ENCODE data around the gene MAU2. TPM values are rescaled to one million over a fixed set of nuclear protein-coding genes. Genes with fewer than 3 reads are reported as not detected.

Gene MAU2
- total RNA-seq, 1 donor from 2014 or later = 98.5 TPM

DNA sequence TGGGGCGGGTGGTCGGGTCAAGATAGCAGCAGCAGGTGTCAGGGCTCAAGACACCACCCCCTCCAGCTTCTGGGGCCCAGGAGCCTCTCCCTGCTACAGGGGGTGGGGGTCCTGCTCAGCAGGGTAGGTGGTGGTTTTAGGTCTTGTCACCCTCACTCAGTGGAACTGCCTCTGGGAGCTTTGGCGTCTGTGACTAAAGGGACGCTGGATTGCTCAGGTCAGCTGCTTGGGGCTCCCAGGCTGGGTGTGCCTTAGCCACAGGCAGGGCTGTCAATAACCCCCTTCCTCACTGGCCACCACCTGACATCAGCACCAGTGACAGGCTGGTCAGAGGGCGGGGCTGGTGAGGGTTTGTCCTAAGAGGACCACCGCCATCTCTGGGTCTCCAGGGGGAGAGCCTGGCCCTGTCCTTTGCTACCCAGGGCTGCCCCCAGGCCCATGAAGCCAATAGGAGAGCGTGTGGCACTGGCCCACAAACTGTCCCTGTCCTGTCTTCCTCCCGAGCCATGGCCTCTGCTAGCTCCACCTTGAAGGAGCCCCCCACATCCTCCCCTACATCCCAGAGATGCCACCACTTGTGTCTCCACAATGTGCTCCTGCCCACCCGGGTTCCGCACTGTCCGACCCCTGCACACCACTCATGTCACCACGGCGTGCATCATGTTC, 36.4 kb downstream of the MAU2 start:
- Mint-ChIP-seq H3K36me3 (ENCODE audit: insufficient read depth) (peaks cover 6% of the 10 kb centered on the region), H3K4me3 (ENCODE audit: low read depth) (no peak overlapping the region), H3K27me3 (no peaks in the 10 kb centered on the region), H3K27ac (no peak overlapping the region), H3K4me1 (ENCODE audit: low read depth) (no peaks in the 10 kb centered on the region), H3K9me3 (ENCODE audit: low read depth) (no peaks in the 10 kb centered on the region)
- no peak for DNase-seq (ENCODE audit: low spot score, unreplicated experiment)
- no peak for TF ChIP-seq CTCF (IDR thresholded peaks at IDR 0.05; ENCODE audit: unreplicated experiment)

DNA sequence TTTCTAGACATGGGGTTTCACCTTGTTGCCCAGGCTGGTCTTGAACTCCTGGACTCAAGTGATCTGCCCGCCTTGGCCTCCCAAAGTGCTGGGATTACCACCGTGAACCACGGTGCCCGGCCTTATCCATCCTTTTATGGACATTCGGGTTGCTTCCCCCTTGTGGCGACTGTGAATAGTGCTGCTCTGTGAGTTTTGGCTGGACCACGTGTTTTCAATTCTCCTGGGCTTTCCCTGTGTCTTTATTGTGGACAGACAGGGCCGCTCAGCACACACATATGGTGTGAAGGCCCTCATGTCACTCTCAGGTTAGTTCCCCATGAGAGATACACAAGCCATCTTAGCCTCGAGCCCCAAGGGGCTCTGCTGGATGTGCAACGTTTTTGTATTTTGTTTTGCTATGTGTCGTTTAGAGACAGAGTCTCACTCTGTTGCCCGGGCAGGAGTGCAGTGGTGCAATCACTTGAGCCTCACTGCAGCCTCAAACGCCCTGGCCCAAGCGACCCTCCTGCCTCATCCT, 40.5 kb downstream of the MAU2 start:
- H3K9me3 Mint-ChIP-seq (ENCODE audit: low read depth) = no peaks in the 10 kb centered on the region
- no peak overlapping the region for H3K27ac Mint-ChIP-seq
- H3K4me1 Mint-ChIP-seq (ENCODE audit: low read depth) = peaks cover 3% of the 10 kb centered on the region
- H3K27me3 Mint-ChIP-seq = no peaks in the 10 kb centered on the region
- peak; percentile 51 for DNase-seq (ENCODE audit: low spot score, unreplicated experiment)
- peaks cover 1% of the 10 kb centered on the region for H3K36me3 Mint-ChIP-seq (ENCODE audit: insufficient read depth)
- no peak overlapping the region for H3K4me3 Mint-ChIP-seq (ENCODE audit: low read depth)
- peak; percentile 76 for TF ChIP-seq CTCF (IDR thresholded peaks at IDR 0.05; ENCODE audit: unreplicated experiment)

GRCh38 chr19:19362075-19362474, 41.4 kb downstream of the MAU2 start:
- Mint-ChIP-seq H3K4me3 (ENCODE audit: low read depth) (no peak overlapping the region), H3K36me3 (ENCODE audit: insufficient read depth) (peaks cover 1% of the 10 kb centered on the region), H3K4me1 (ENCODE audit: low read depth) (peaks cover 6% of the 10 kb centered on the region), H3K27ac (no peak overlapping the region), H3K9me3 (ENCODE audit: low read depth) (no peaks in the 10 kb centered on the region), H3K27me3 (no peaks in the 10 kb centered on the region)
- DNase-seq (ENCODE audit: low spot score, unreplicated experiment) = no peak
- no peak for TF ChIP-seq CTCF (IDR thresholded peaks at IDR 0.05; ENCODE audit: unreplicated experiment)

DNA sequence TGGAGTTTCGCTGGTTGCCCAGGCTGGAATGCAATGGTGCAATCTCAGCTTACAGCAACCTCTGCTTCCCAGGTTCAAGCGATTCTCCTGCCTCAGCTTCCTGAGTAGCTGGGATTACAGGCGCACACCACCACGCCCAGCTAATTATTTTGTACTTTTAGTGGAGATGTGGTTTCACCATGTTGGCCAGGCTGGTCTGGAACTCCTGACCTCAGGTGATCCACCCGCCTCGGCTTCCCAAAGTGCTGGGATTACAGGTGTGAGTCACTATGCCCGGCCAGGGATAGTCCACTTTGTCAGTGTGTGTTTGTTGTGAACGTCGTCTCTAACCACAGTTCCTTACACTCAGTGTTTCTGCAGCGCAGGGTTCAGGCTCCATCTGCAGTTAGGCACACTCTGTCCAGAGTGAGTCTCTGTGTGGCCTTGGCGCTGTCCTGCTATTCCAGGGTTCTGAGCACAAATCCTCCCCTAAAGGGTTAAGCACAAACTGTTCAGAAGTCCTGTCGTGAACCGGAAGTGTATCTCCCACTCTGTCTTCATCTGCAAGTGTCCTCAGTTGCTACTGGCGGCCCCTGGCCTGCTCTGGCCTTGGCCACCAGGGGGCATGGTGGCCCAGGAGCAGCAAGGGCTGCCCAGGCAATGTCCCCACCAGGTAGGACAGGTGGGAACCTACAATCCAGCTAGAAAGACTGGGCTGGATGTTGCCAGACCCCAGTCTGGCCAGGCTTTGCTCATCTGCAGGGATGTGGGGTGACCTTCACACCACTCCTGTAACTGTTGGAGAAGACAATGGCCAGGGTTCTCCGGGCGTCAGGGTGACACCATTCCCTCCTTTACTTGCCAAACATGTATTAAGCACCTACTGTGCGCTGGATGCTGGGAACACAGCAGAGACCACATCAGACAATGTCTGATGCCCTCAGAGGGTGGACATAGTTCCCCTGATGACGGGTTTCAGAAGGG, 46.1 kb downstream of the MAU2 start:
- H3K4me1 Mint-ChIP-seq (ENCODE audit: low read depth) = peaks cover 6% of the 10 kb centered on the region
- no peak overlapping the region for H3K4me3 Mint-ChIP-seq (ENCODE audit: low read depth)
- peak overlapping the region; percentile 84 for H3K27ac Mint-ChIP-seq
- TF ChIP-seq CTCF (IDR thresholded peaks at IDR 0.05; ENCODE audit: unreplicated experiment) = peak; percentile 99
- no peaks in the 10 kb centered on the region for H3K9me3 Mint-ChIP-seq (ENCODE audit: low read depth)
- DNase-seq (ENCODE audit: low spot score, unreplicated experiment) = peak; percentile 77
- H3K36me3 Mint-ChIP-seq (ENCODE audit: insufficient read depth) = no peaks in the 10 kb centered on the region
- H3K27me3 Mint-ChIP-seq = no peaks in the 10 kb centered on the region

- peaks cover 6% of the 10 kb centered on the region for H3K4me1 Mint-ChIP-seq (ENCODE audit: low read depth)
- H3K4me3 Mint-ChIP-seq (ENCODE audit: low read depth) = no peak overlapping the region
- no peak for DNase-seq (ENCODE audit: low spot score, unreplicated experiment)
- H3K27ac Mint-ChIP-seq = no peak overlapping the region
- no peaks in the 10 kb centered on the region for H3K36me3 Mint-ChIP-seq (ENCODE audit: insufficient read depth)
- no peaks in the 10 kb centered on the region for H3K27me3 Mint-ChIP-seq
- no peaks in the 10 kb centered on the region for H3K9me3 Mint-ChIP-seq (ENCODE audit: low read depth)
- no peak for TF ChIP-seq CTCF (IDR thresholded peaks at IDR 0.05; ENCODE audit: unreplicated experiment)
These were observed 47.5 kb downstream of the MAU2 start for GRCh38 chr19:19368087-19368486.

Measured in progenitor cell of endocrine pancreas (in vitro differentiated cells).